Measurements from ENCODE around the gene CEP43.

- no peak for TF ChIP-seq CTCF (IDR thresholded peaks at IDR 0.05)
- TF ChIP-seq POLR2AphosphoS5 (IDR thresholded peaks at IDR 0.05), result peak in 1 of 3 donors; percentile 15
- TF ChIP-seq POLR2A (IDR thresholded peaks at IDR 0.05), result no peak
- no peak for TF ChIP-seq EP300 (IDR thresholded peaks at IDR 0.05; ENCODE audit: low read depth)
Measured at GRCh38 chr6:166957087-166957804, 42.0 kb upstream of the CEP43 start.
